HepG2 (cell line): ENCODE results near the gene SF3B6. TPM values are rescaled to one million over a fixed set of nuclear protein-coding genes. Genes with fewer than 3 reads are reported as not detected.

Source experiments
- ARNT ChIP-seq: fragments of 450-650 bp; IDR thresholded peaks from 2 replicates; pipeline ENCODE4 v1.6.1; 2017
- ATRX ChIP-seq: sonication (generic); formaldehyde crosslinking; IDR thresholded peaks from 2 replicates; pipeline ENCODE4 v1.4.0; 2020; ENCODE audit warnings: missing genetic modification reagents, borderline replicate concordance
- BCL3 ChIP-seq: sonication (generic); formaldehyde crosslinking; IDR thresholded peaks from 2 replicates; pipeline ENCODE4 v1.5.1; 2020; ENCODE audit warnings: mild to moderate bottlenecking, missing genetic modification reagents, moderate library complexity
- CBX1 ChIP-seq: IDR thresholded peaks from one replicate; pipeline ENCODE4 v1.6.1; 2016; ENCODE audit warnings: antibody characterized with exemption, low read depth
- CREBL2 ChIP-seq: sonication (generic); formaldehyde crosslinking; IDR thresholded peaks from 2 replicates; pipeline ENCODE4 v1.8.1; 2023; ENCODE audit warnings: missing genetic modification reagents, mild to moderate bottlenecking, borderline replicate concordance
- ELF4 ChIP-seq: sonication (generic); formaldehyde crosslinking; IDR thresholded peaks from 2 replicates; pipeline ENCODE4 v1.5.0; 2020; ENCODE audit warnings: missing genetic modification reagents, mild to moderate bottlenecking, moderate library complexity, borderline replicate concordance
- HCFC1 ChIP-seq: fragments of 150-350 bp; IDR thresholded peaks from 2 replicates; pipeline ENCODE4 v1.6.1; 2014; ENCODE audit warnings: low read depth, low read length
- HOXA7 ChIP-seq: sonication (generic); formaldehyde crosslinking; IDR thresholded peaks from 2 replicates; pipeline ENCODE4 v1.8.1; 2022; ENCODE audit warnings: mild to moderate bottlenecking, missing genetic modification reagents, moderate library complexity
- ISL2 ChIP-seq: sonication (generic); formaldehyde crosslinking; IDR thresholded peaks from 2 replicates; pipeline ENCODE4 v1.5.0; 2020; ENCODE audit warnings: missing genetic modification reagents
- NFIC ChIP-seq: IDR thresholded peaks from 2 replicates; pipeline ENCODE4 v1.6.1; 2012; ENCODE audit warnings: mild to moderate bottlenecking, low read length, inconsistent platforms
- NFRKB ChIP-seq: fragments of 450-650 bp; IDR thresholded peaks from 2 replicates; pipeline ENCODE4 v1.6.1; 2017
- PAWR ChIP-seq: sonication (generic); formaldehyde crosslinking; IDR thresholded peaks from 2 replicates; pipeline ENCODE4 v1.4.0; 2020; ENCODE audit warnings: missing genetic modification reagents, mild to moderate bottlenecking, borderline replicate concordance
- RNF219 ChIP-seq: sonication (generic); formaldehyde crosslinking; IDR thresholded peaks from 2 replicates; pipeline ENCODE4 v1.5.0; 2020; ENCODE audit warnings: mild to moderate bottlenecking, missing genetic modification reagents
- SMAD9 ChIP-seq: sonication (generic); formaldehyde crosslinking; IDR thresholded peaks from 2 replicates; pipeline ENCODE4 v1.5.1; 2020; ENCODE audit warnings: mild to moderate bottlenecking, missing genetic modification reagents
- STAG1 ChIP-seq: sonication (generic); formaldehyde crosslinking; IDR thresholded peaks from 2 replicates; pipeline ENCODE4 v1.4.0; 2020; ENCODE audit warnings: missing genetic modification reagents
- TAF15 ChIP-seq: fragments of 200-400 bp; formaldehyde crosslinking; IDR thresholded peaks from one replicate; pipeline ENCODE4 v1.6.1; 2018; ENCODE audit warnings: mild to moderate bottlenecking, low read depth, low read length; ENCODE audit not compliant: poor library complexity, severe bottlenecking
- TRIM24 ChIP-seq: sonication (generic); formaldehyde crosslinking; IDR thresholded peaks from 2 replicates; pipeline ENCODE4 v1.8.0; 2022; ENCODE audit warnings: mild to moderate bottlenecking, missing genetic modification reagents
- YEATS4 ChIP-seq: sonication (generic); formaldehyde crosslinking; IDR thresholded peaks from 2 replicates; pipeline ENCODE4 v1.4.0; 2020; ENCODE audit warnings: missing genetic modification reagents, borderline replicate concordance
- ZBTB7A ChIP-seq: sonication (generic); formaldehyde crosslinking; IDR thresholded peaks from 2 replicates; pipeline ENCODE4 v1.8.0; 2022; ENCODE audit warnings: mild to moderate bottlenecking, missing genetic modification reagents
- ZNF34 ChIP-seq: sonication (generic); formaldehyde crosslinking; IDR thresholded peaks from 2 replicates; pipeline ENCODE4 v1.4.0; 2020; ENCODE audit warnings: mild to moderate bottlenecking, missing genetic modification reagents, borderline replicate concordance
- ZNF441 ChIP-seq: sonication (generic); formaldehyde crosslinking; IDR thresholded peaks from 2 replicates; pipeline ENCODE4 v1.7.0; 2021; ENCODE audit warnings: missing genetic modification reagents, borderline replicate concordance
- ZNF510 ChIP-seq: sonication (generic); formaldehyde crosslinking; IDR thresholded peaks from 2 replicates; pipeline ENCODE4 v1.4.0; 2020; ENCODE audit warnings: low read depth, mild to moderate bottlenecking, missing genetic modification reagents
- ZNF547 ChIP-seq: sonication (generic); formaldehyde crosslinking; IDR thresholded peaks from 2 replicates; pipeline ENCODE4 v1.5.1; 2020; ENCODE audit warnings: mild to moderate bottlenecking, missing genetic modification reagents
- ZNF644 ChIP-seq: IDR thresholded peaks from 2 replicates; pipeline ENCODE4 v1.6.1; 2016; ENCODE audit warnings: low read depth
- ZNF703 ChIP-seq: sonication (generic); formaldehyde crosslinking; IDR thresholded peaks from 2 replicates; pipeline ENCODE4 v1.5.1; 2020; ENCODE audit warnings: missing genetic modification reagents, mild to moderate bottlenecking, moderate library complexity, borderline replicate concordance
- polyA plus RNA-seq, 8 experiments: library from polyadenylated mRNA; depleted of rRNA in 3 of 8; stranded (reverse) in 7 of 8; unstranded in 1 of 8; fragments of >200 nt; fragmentation: Illumina TruSeq in 4 of 8; extraction: Trizol in 4 of 8; gene quantifications; 2 replicates each; pipeline versions ENCODE4 v1.2.1 to v1.2.3, GENCODE V29; 2011 to 2016; ENCODE audit warnings: low read depth in 4 of 8, missing spikeins in 1 of 8, mixed read lengths in 1 of 8; ENCODE audit not compliant: insufficient read depth in 1 of 8
- total RNA-seq, 5 experiments: library from RNA; depleted of rRNA; stranded (reverse); fragments of >200 nt; fragmentation: Illumina TruSeq; extraction: Trizol; gene quantifications; 2 replicates each; pipeline ENCODE4 v1.2.3, GENCODE V29; 2016; ENCODE audit warnings: low read depth in 1 of 5

Gene SF3B6
- total and polyA plus RNA-seq, 2 of the 13 experiments (the other 11 are each of a cell fraction or from before 2014, with no cell fraction given): 177 to 182 TPM

GRCh38 chr2:24022324-24022974, 53.7 kb downstream of the SF3B6 start (continued):
- no peak for TF ChIP-seq ZNF547 (CRISPR knock-in tag)
- TF ChIP-seq ZNF510: no peak
- no peak for TF ChIP-seq ZNF441
- no peak for TF ChIP-seq ELF4 (CRISPR knock-in tag)
- TF ChIP-seq HOXA7 (CRISPR knock-in tag): no peak
- no peak; the same call in 1 of the 2 replicates for TF ChIP-seq BCL3 (CRISPR knock-in tag)
- TF ChIP-seq NFIC: no peak
- no peak for TF ChIP-seq STAG1
- TF ChIP-seq TRIM24 (CRISPR knock-in tag): no peak
- no peak for TF ChIP-seq ARNT
- no peak for TF ChIP-seq ATRX (CRISPR knock-in tag)
- no peak for TF ChIP-seq RNF219 (CRISPR knock-in tag)
- TF ChIP-seq NFRKB: no peak
- TF ChIP-seq ZNF34 (CRISPR knock-in tag): no peak
- TF ChIP-seq ZNF703: no peak
- TF ChIP-seq PAWR (CRISPR knock-in tag): no peak
- no peak for TF ChIP-seq HCFC1
- TF ChIP-seq ISL2 (CRISPR knock-in tag): peak; percentile 33; the same call in 1 of the 2 replicates
- TF ChIP-seq ZNF644 (CRISPR knock-in tag): peak; percentile 77
- TF ChIP-seq ZBTB7A: no peak; the same call in 1 of the 2 replicates
- no peak for TF ChIP-seq SMAD9 (CRISPR knock-in tag)
- TF ChIP-seq CBX1: no peak
- TF ChIP-seq CREBL2: no peak
- 0 out of 2 replicates have a peak, but pooled peaks have one; percentile 18 for TF ChIP-seq YEATS4 (CRISPR knock-in tag)
- TF ChIP-seq TAF15: no peak
